ENCODE measurements around the gene CDK8. TPM values are rescaled to one million over a fixed set of nuclear protein-coding genes. Genes with fewer than 3 reads are reported as not detected.

The CDK8 gene
- total RNA-seq, 1 experiment from 2014 or later = 14.5 TPM

DNA sequence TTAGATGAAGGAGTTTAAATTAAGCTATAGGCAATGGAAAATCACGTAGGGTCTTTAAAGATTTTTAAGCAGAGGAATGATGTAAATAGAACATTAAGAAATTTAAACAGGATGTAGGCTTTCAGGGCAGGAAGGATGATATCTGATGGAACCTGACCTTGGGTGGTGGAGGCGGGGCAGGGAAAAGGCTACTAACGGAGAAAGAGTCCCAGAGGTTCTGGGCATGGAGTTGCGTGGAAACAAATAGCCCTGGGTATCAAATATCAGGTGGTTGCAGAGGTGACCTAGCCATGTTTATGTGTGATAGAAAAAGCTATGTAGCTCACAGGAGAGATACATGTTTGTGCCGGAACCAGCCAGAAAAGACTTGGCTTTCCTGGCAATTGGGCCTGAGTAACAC, 7.8 kb upstream of the CDK8 start:
- Histone ChIP-seq H3K36me3 (ENCODE audit: low read depth, low read length) (no peaks in the 10 kb centered on the region), H3K4me2 (ENCODE audit: low read length) (no peak overlapping the region), H3K27me3 (ENCODE audit: low read length) (peaks cover 13% of the 10 kb centered on the region), H3K27ac (ENCODE audit: low read length) (no peak overlapping the region), H2AFZ (ENCODE audit: low read length) (no peak overlapping the region), H3K79me2 (ENCODE audit: low read length) (no peaks in the 10 kb centered on the region), H3K9me2 (replicated peaks; ENCODE audit: low read length) (no peaks in the 10 kb centered on the region), H4K20me1 (ENCODE audit: low read length) (no peaks in the 10 kb centered on the region), H3K9me3 (ENCODE audit: low read length) (peaks cover 6% of the 10 kb centered on the region; the same call in 1 of the 2 replicates), H3K9ac (ENCODE audit: low read length) (no peak overlapping the region), H3K4me1 (ENCODE audit: insufficient read depth, low read length) (no peaks in the 10 kb centered on the region), H3K4me3 (ENCODE audit: low read length) (no peak overlapping the region), H3F3A (ENCODE audit: low read length, unreplicated experiment) (no peaks in the 10 kb centered on the region)
- POLR2A ChIA-PET (ENCODE audit: unreplicated experiment) = no interaction called here
- no peak for DNase-seq
- intact Hi-C loops (cut with micrococcal nuclease) = no loop called here
- CTCF ChIA-PET = no interaction called here
- TF ChIP-seq, protein P1, sequence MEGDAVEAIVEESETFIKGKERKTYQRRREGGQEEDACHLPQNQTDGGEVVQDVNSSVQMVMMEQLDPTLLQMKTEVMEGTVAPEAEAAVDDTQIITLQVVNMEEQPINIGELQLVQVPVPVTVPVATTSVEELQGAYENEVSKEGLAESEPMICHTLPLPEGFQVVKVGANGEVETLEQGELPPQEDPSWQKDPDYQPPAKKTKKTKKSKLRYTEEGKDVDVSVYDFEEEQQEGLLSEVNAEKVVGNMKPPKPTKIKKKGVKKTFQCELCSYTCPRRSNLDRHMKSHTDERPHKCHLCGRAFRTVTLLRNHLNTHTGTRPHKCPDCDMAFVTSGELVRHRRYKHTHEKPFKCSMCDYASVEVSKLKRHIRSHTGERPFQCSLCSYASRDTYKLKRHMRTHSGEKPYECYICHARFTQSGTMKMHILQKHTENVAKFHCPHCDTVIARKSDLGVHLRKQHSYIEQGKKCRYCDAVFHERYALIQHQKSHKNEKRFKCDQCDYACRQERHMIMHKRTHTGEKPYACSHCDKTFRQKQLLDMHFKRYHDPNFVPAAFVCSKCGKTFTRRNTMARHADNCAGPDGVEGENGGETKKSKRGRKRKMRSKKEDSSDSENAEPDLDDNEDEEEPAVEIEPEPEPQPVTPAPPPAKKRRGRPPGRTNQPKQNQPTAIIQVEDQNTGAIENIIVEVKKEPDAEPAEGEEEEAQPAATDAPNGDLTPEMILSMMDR (conservative IDR thresholded peaks at IDR 0.05; ENCODE audit: low read depth, low read length) = no peak
- no peak for TF ChIP-seq EZH2phosphoT487 (IDR thresholded peaks at IDR 0.05; ENCODE audit: borderline replicate concordance, low read length)
- TF ChIP-seq EZH2 (IDR thresholded peaks at IDR 0.05; ENCODE audit: low read length, unreplicated experiment) = no peak
- no peak for ATAC-seq
- no TSS peak for BruUV-seq (replicated peaks)

DNA sequence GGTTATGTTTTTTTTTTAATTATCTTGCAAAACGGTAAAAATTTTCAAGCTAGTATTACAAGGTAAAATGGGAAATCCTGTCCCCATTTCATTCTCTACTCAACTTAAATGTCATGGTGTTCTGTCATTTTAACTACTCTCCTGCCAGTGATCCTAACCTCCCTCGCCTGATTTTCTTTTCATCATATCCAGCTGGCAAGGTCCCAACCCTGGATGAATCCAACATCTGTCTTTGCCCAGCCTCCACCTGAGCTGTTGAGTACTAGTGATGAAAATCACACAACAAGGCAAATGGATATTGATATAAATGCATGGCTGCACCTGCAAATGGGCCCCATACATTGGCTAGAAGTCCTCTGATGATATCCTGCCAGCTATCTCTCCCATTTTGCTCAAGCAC, 6.9 kb upstream of the CDK8 start:
- no peaks in the 10 kb centered on the region for H3K9me2 ChIP-seq (replicated peaks; ENCODE audit: low read length)
- H3K79me2 ChIP-seq (ENCODE audit: low read length) = no peaks in the 10 kb centered on the region
- no peak overlapping the region for H3K9ac ChIP-seq (ENCODE audit: low read length)
- ChIA-PET POLR2A (ENCODE audit: unreplicated experiment) (no interaction called here), CTCF (no interaction called here)
- H2AFZ ChIP-seq (ENCODE audit: low read length) = no peak overlapping the region
- no peak overlapping the region for H3K4me2 ChIP-seq (ENCODE audit: low read length)
- BruUV-seq (replicated peaks) = no TSS peak
- ATAC-seq (no peak), DNase-seq (no peak)
- H3F3A ChIP-seq (ENCODE audit: low read length, unreplicated experiment) = no peaks in the 10 kb centered on the region
- peaks cover 6% of the 10 kb centered on the region; the same call in 1 of the 2 replicates for H3K9me3 ChIP-seq (ENCODE audit: low read length)
- no peak overlapping the region for H3K4me3 ChIP-seq (ENCODE audit: low read length)
- no peaks in the 10 kb centered on the region for H3K36me3 ChIP-seq (ENCODE audit: low read depth, low read length)
- peaks cover 13% of the 10 kb centered on the region for H3K27me3 ChIP-seq (ENCODE audit: low read length)
- TF ChIP-seq, protein P1 (conservative IDR thresholded peaks at IDR 0.05; ENCODE audit: low read depth, low read length) = no peak
- TF ChIP-seq EZH2phosphoT487 (IDR thresholded peaks at IDR 0.05; ENCODE audit: borderline replicate concordance, low read length) = no peak
- TF ChIP-seq EZH2 (IDR thresholded peaks at IDR 0.05; ENCODE audit: low read length, unreplicated experiment) = no peak
- H4K20me1 ChIP-seq (ENCODE audit: low read length) = no peaks in the 10 kb centered on the region
- H3K27ac ChIP-seq (ENCODE audit: low read length) = no peak overlapping the region
- H3K4me1 ChIP-seq (ENCODE audit: insufficient read depth, low read length) = no peaks in the 10 kb centered on the region
- intact Hi-C loops (cut with micrococcal nuclease) = no loop called here

DNA sequence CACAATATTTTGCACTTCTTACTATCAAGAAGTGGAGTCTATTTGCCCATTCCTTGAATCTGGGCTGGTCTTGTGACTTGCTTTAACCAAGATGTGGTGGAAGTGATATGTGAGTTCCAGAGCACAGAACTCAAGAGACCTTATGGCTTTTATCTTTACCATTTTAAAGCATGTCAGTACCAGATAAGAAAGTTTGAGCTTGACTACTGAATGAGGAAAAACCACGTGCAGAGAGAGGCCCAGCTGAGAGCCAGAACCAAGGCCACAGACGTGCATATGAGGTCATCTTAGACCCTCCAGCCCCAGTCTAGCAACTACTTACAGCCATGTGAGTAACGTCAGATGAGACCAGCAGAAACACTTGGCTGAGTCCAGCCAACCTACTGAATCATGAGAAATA, 6.3 kb upstream of the CDK8 start:
- peaks cover 3% of the 10 kb centered on the region; the same call in 1 of the 2 replicates for H3K9me3 ChIP-seq (ENCODE audit: low read length)
- TF ChIP-seq, protein P1 (conservative IDR thresholded peaks at IDR 0.05; ENCODE audit: low read depth, low read length) = no peak
- TF ChIP-seq EZH2phosphoT487 (IDR thresholded peaks at IDR 0.05; ENCODE audit: borderline replicate concordance, low read length) = no peak
- TF ChIP-seq EZH2 (IDR thresholded peaks at IDR 0.05; ENCODE audit: low read length, unreplicated experiment) = no peak
- no peak overlapping the region for H3K4me2 ChIP-seq (ENCODE audit: low read length)
- H2AFZ ChIP-seq (ENCODE audit: low read length) = no peak overlapping the region
- BruUV-seq (replicated peaks) = no TSS peak
- no peaks in the 10 kb centered on the region for H3K4me1 ChIP-seq (ENCODE audit: insufficient read depth, low read length)
- H3K27me3 ChIP-seq (ENCODE audit: low read length) = peaks cover 13% of the 10 kb centered on the region
- H3K4me3 ChIP-seq (ENCODE audit: low read length) = no peak overlapping the region
- H3K79me2 ChIP-seq (ENCODE audit: low read length) = no peaks in the 10 kb centered on the region
- POLR2A ChIA-PET (ENCODE audit: unreplicated experiment) = no interaction called here
- H3K27ac ChIP-seq (ENCODE audit: low read length) = no peak overlapping the region
- intact Hi-C loops (cut with micrococcal nuclease) = no loop called here
- H3K9ac ChIP-seq (ENCODE audit: low read length) = no peak overlapping the region
- no peaks in the 10 kb centered on the region for H3K9me2 ChIP-seq (replicated peaks; ENCODE audit: low read length)
- H3K36me3 ChIP-seq (ENCODE audit: low read depth, low read length) = no peaks in the 10 kb centered on the region
- DNase-seq = no peak
- ATAC-seq = no peak
- no peaks in the 10 kb centered on the region for H3F3A ChIP-seq (ENCODE audit: low read length, unreplicated experiment)
- CTCF ChIA-PET = no interaction called here
- H4K20me1 ChIP-seq (ENCODE audit: low read length) = no peaks in the 10 kb centered on the region

Data from PC-3 (cell line).